HepG2 (cell line): Measurements from ENCODE around the gene COL10A1. TPM values are rescaled to one million over a fixed set of nuclear protein-coding genes. Genes with fewer than 3 reads are reported as not detected.

ENCODE experiments used
- ATAC-seq: fragments of 200-7000 bp; cut with Tn5 transposase; 3 replicates; pipeline ENCODE4 v1.9.1; 2020; ENCODE audit warnings: mild to moderate bottlenecking, moderate library complexity
- BruUV-seq: library from RNA; stranded (reverse); fragments of 400-500 nt; replicated peaks from 2 replicates; lab custom pipeline; 2021; lab: Mats Ljungman, UMichigan
- CTCF ChIA-PET: fragments of 300-600 bp; formaldehyde crosslinking; extraction: SDS; loops from one replicate; lab custom pipeline; 2021; ENCODE audit warnings: low total read pairs, inconsistent platforms, low intra/inter-chr PET ratio; lab: Yijun Ruan, JAX
- POLR2A ChIA-PET: fragments of 350-600 bp; sonication (Branson Sonifier 250); formaldehyde crosslinking; loops from one replicate; lab custom pipeline; 2020; ENCODE audit warnings: antibody characterized with exemption, inconsistent platforms; lab: Yijun Ruan, JAX
- DNase-seq: peaks from one replicate; pipeline ENCODE4 v3.0.0-alpha.2; 2015; ENCODE audit warnings: low spot score
- FAIRE-seq: peaks from 3 replicates; lab custom pipeline; 2011; peaks lifted over from hg19 to GRCh38; lab: Jason Lieb, UNC
- H2AFZ ChIP-seq: one replicate; pipeline ENCODE4 v1.6.1; 2011; ENCODE audit warnings: low read length, inconsistent platforms
- H3K27ac ChIP-seq: fragments of 300-600 bp; 3 replicates; pipeline ENCODE4 v1.8.0; 2011; ENCODE audit warnings: mixed run types, mild to moderate bottlenecking, mixed read lengths, low read length, inconsistent platforms; ENCODE audit not compliant: insufficient read depth; ENCODE audit errors: extremely low read length
- H3K27me3 ChIP-seq, 2 experiments: fragments of 200-600 bp in 1 of 2; 2 replicates in 1 of 2; 3 replicates in 1 of 2; pipeline versions ENCODE4 v1.6.0 to v1.8.0; 2011; ENCODE audit warnings: low read length in 2 of 2, mild to moderate bottlenecking in 2 of 2, moderate library complexity in 2 of 2, inconsistent platforms in 1 of 2; ENCODE audit not compliant: insufficient read depth in 2 of 2, control insufficient read depth in 1 of 2
- H3K36me3 ChIP-seq, 2 experiments: fragments of 200-600 bp in 1 of 2; replicated peaks in 1 of 2; 2 replicates in 1 of 2; 3 replicates in 1 of 2; pipeline versions ENCODE4 v1.5.1 to v1.8.0; 2011; ENCODE audit warnings: low read length in 2 of 2, inconsistent platforms in 1 of 2; ENCODE audit not compliant: insufficient read depth in 2 of 2, control insufficient read depth in 1 of 2
- H3K4me1 ChIP-seq: 2 replicates; pipeline ENCODE4 v1.5.1; 2012; ENCODE audit warnings: low read length, inconsistent platforms; ENCODE audit not compliant: insufficient read depth
- H3K4me2 ChIP-seq: 2 replicates; pipeline ENCODE4 v1.6.0; 2011; ENCODE audit warnings: low read depth, low read length, inconsistent platforms
- H3K4me3 ChIP-seq, 3 experiments: fragments of 200-600 bp in 1 of 3; sonication (generic), shearing (Covaris generic) in 1 of 3; replicated peaks in 1 of 3; 2 replicates each; pipeline ENCODE4 v1.5.1; 2011 to 2016; ENCODE audit warnings: low read length in 3 of 3, inconsistent platforms in 2 of 3, low read depth in 2 of 3, mild to moderate bottlenecking in 2 of 3, control low read depth in 1 of 3, mixed read lengths in 1 of 3; ENCODE audit not compliant: insufficient read depth in 1 of 3
- H3K79me2 ChIP-seq: one replicate; pipeline ENCODE4 v1.6.1; 2011; ENCODE audit warnings: low read length, inconsistent platforms; ENCODE audit not compliant: insufficient read depth
- H3K9ac ChIP-seq: 2 replicates; pipeline ENCODE4 v1.6.0; 2011; ENCODE audit warnings: mild to moderate bottlenecking, low read depth, low read length, inconsistent platforms; ENCODE audit not compliant: insufficient read depth
- H3K9me3 ChIP-seq: 2 replicates; pipeline ENCODE4 v1.5.1; 2012; ENCODE audit warnings: mild to moderate bottlenecking, low read length
- H4K20me1 ChIP-seq: 2 replicates; pipeline ENCODE4 v1.6.0; 2011; ENCODE audit warnings: inconsistent platforms, mild to moderate bottlenecking, low read length, moderate library complexity; ENCODE audit not compliant: insufficient read depth
- ARNTL ChIP-seq: sonication (generic); formaldehyde crosslinking; IDR thresholded peaks from 2 replicates; pipeline ENCODE4 v1.4.0; 2020; ENCODE audit warnings: mild to moderate bottlenecking, missing genetic modification reagents
- ASH2L ChIP-seq: fragments of 300-600, 200-600 bp; sonication (generic); IDR thresholded peaks from 2 replicates; pipeline ENCODE4 v1.7.0; 2017; ENCODE audit warnings: low read depth, mild to moderate bottlenecking, moderate library complexity, mixed read lengths, low read length; ENCODE audit not compliant: insufficient read length
- FOXC1 ChIP-seq: sonication (generic); formaldehyde crosslinking; IDR thresholded peaks from 2 replicates; pipeline ENCODE4 v1.8.0; 2022; ENCODE audit warnings: mild to moderate bottlenecking, missing genetic modification reagents, borderline replicate concordance
- HOXA7 ChIP-seq: sonication (generic); formaldehyde crosslinking; IDR thresholded peaks from 2 replicates; pipeline ENCODE4 v1.8.1; 2022; ENCODE audit warnings: mild to moderate bottlenecking, missing genetic modification reagents, moderate library complexity
- NKX3-1 ChIP-seq: sonication (generic); formaldehyde crosslinking; IDR thresholded peaks from 2 replicates; pipeline ENCODE4 v1.5.0; 2020; ENCODE audit warnings: missing genetic modification reagents
- PRMT3 ChIP-seq: sonication (generic); formaldehyde crosslinking; IDR thresholded peaks from 2 replicates; pipeline ENCODE4 v1.8.1; 2022; ENCODE audit warnings: low read depth, mild to moderate bottlenecking, moderate library complexity, missing genetic modification reagents, borderline replicate concordance
- RXRB ChIP-seq: IDR thresholded peaks from 2 replicates; pipeline ENCODE4 v1.6.1; 2016; ENCODE audit warnings: borderline replicate concordance, missing genetic modification reagents, missing compliant biosample characterization
- SMARCC2 ChIP-seq: fragments of 450-650 bp; IDR thresholded peaks from 2 replicates; pipeline ENCODE4 v1.6.1; 2017; ENCODE audit warnings: antibody characterized with exemption, mild to moderate bottlenecking
- ZFP36L1 ChIP-seq: sonication (generic); formaldehyde crosslinking; IDR thresholded peaks from 2 replicates; pipeline ENCODE4 v1.8.0; 2022; ENCODE audit warnings: mild to moderate bottlenecking, missing genetic modification reagents, moderate library complexity
- ZNF143 ChIP-seq: sonication (generic); formaldehyde crosslinking; IDR thresholded peaks from 2 replicates; pipeline ENCODE4 v1.4.0; 2020; ENCODE audit warnings: missing genetic modification reagents
- ZNF260 ChIP-seq: sonication (generic); formaldehyde crosslinking; IDR thresholded peaks from 2 replicates; pipeline ENCODE4 v1.4.0; 2020; ENCODE audit warnings: missing genetic modification reagents, low read depth, mild to moderate bottlenecking, borderline replicate concordance
- ZNF549 ChIP-seq: sonication (generic); formaldehyde crosslinking; IDR thresholded peaks from 2 replicates; pipeline ENCODE4 v1.5.0; 2020; ENCODE audit warnings: missing genetic modification reagents
- WGBS: methylation state at CpG from one replicate; pipeline ENCODE4 v1.1.6; 2017; ENCODE audit warnings: low lambda C conversion rate; 5-methylcytosine and 5-hydroxymethylcytosine counted together
- in situ Hi-C: cut with HindIII; loops from 2 replicates; pipeline ENCODE4 v1.10.0; 2017; ENCODE audit warnings: low pct_unique_long_range_greater_than_20kb; ENCODE audit not compliant: extremely low pct_ligation_motif_present
- intact Hi-C: fragments of 100-400 bp; cut with micrococcal nuclease; formaldehyde crosslinking; loops from one replicate; pipeline ENCODE4 v1.10.0; 2022; ENCODE audit not compliant: unreplicated experiment
- polyA plus RNA-seq, 8 experiments: library from polyadenylated mRNA; depleted of rRNA in 3 of 8; stranded (reverse) in 7 of 8; unstranded in 1 of 8; fragments of >200 nt; fragmentation: Illumina TruSeq in 4 of 8; extraction: Trizol in 4 of 8; gene quantifications; 2 replicates each; pipeline versions ENCODE4 v1.2.1 to v1.2.3, GENCODE V29; 2011 to 2016; ENCODE audit warnings: low read depth in 4 of 8, missing spikeins in 1 of 8, mixed read lengths in 1 of 8; ENCODE audit not compliant: insufficient read depth in 1 of 8
- total RNA-seq, 5 experiments: library from RNA; depleted of rRNA; stranded (reverse); fragments of >200 nt; fragmentation: Illumina TruSeq; extraction: Trizol; gene quantifications; 2 replicates each; pipeline ENCODE4 v1.2.3, GENCODE V29; 2016; ENCODE audit warnings: low read depth in 1 of 5
- TF ChIP-seq, protein P1 (sequence below): fragments of 450-650 bp; IDR thresholded peaks from 2 replicates; pipeline ENCODE4 v1.6.1; 2016
- TF ChIP-seq, protein P2 (sequence below): sonication (generic); formaldehyde crosslinking; IDR thresholded peaks from one replicate; pipeline ENCODE4 v1.5.1; 2020; ENCODE audit warnings: mild to moderate bottlenecking, missing genetic modification reagents; ENCODE audit errors: not compliant biosample characterization

COL10A1 gene
- total and polyA plus RNA-seq, 2 of the 13 experiments (the other 11 are each of a cell fraction or from before 2014, with no cell fraction given): 0.07 TPM; not detected in 1

DNA sequence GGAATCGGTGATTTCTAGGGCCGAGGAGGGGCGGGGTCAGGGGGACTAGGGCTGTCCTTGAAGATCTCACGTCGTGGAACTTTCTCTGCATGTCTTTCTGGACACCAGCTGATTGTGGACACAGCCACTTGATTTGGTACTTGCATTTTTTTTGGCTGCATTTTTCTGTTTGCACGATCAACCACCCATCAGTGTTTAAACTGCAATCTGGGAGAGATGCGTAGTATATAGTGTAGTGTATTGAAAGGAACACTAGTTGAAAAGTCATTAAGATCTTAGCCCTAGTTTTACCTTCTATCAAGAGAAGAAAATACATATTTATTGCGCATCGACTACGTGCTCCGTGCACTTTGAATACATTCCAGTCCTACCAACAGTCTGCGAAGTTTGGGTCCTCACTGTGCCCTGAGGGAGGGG is 24.6 kb downstream of the COL10A1 start:
- FAIRE-seq (no peak), DNase-seq (no peak), ATAC-seq (peak; percentile 1)
- Histone ChIP-seq H3K79me2 (peaks cover 25% of the 10 kb centered on the region), H3K4me1 (peaks cover 68% of the 10 kb centered on the region), H3K9me3 (peaks cover 5% of the 10 kb centered on the region), H3K27me3 (no peaks in the 10 kb centered on the region; a peak in 1 of 5 replicates), H3K4me3 (peak overlapping the region; percentile 68 to 93 (median 92)), H3K4me2 (peak overlapping the region; percentile 86), H4K20me1 (no peaks in the 10 kb centered on the region), H2AFZ (peak overlapping the region; percentile 1), H3K9ac (peak overlapping the region; percentile 87), H3K36me3 (no peaks in the 10 kb centered on the region), H3K27ac (peak overlapping the region; percentile 90)
- intact Hi-C loops: loop anchor here (5.0 to 10.0 kb wide), 2 partner anchors 173 to 204 kb away; partner anchors contain the start of gene TSPYL1
- WGBS: 5% methylated on average over 12 of the region's 12 CpGs
- CTCF ChIA-PET: interaction anchor here (1.1 to 1.8 kb wide), 2 partner anchors 10 to 91 kb away, joined by 4 to 11 read pairs; no protein-coding TSS in a partner anchor
- POLR2A ChIA-PET: interaction anchor here (0.7 to 4.1 kb wide), 20 partner anchors 8 to 118 kb away, joined by 3 to 51 read pairs (median 6); partner anchors contain the start of gene FRK
- in situ Hi-C loops: no loop called here
- BruUV-seq: no TSS peak
- TF ChIP-seq ZNF549: no peak
- no peak for TF ChIP-seq ZNF143 (CRISPR knock-in tag)
- peak; percentile 2 for TF ChIP-seq ASH2L
- no peak for TF ChIP-seq NKX3-1
- TF ChIP-seq, protein P1, sequence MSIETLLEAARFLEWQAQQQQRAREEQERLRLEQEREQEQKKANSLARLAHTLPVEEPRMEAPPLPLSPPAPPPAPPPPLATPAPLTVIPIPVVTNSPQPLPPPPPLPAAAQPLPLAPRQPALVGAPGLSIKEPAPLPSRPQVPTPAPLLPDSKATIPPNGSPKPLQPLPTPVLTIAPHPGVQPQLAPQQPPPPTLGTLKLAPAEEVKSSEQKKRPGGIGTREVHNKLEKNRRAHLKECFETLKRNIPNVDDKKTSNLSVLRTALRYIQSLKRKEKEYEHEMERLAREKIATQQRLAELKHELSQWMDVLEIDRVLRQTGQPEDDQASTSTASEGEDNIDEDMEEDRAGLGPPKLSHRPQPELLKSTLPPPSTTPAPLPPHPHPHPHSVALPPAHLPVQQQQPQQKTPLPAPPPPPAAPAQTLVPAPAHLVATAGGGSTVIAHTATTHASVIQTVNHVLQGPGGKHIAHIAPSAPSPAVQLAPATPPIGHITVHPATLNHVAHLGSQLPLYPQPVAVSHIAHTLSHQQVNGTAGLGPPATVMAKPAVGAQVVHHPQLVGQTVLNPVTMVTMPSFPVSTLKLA: no peak
- 0 out of 2 replicates have a peak, but pooled peaks have one; percentile 62 for TF ChIP-seq HOXA7 (CRISPR knock-in tag)
- no peak for TF ChIP-seq PRMT3 (CRISPR knock-in tag)
- no peak for TF ChIP-seq RXRB (CRISPR knock-in tag)
- no peak for TF ChIP-seq SMARCC2
- no peak for TF ChIP-seq ZNF260 (CRISPR knock-in tag)
- TF ChIP-seq ARNTL (CRISPR knock-in tag): 0 out of 2 replicates have a peak, but pooled peaks have one; percentile 47
- TF ChIP-seq, protein P2, sequence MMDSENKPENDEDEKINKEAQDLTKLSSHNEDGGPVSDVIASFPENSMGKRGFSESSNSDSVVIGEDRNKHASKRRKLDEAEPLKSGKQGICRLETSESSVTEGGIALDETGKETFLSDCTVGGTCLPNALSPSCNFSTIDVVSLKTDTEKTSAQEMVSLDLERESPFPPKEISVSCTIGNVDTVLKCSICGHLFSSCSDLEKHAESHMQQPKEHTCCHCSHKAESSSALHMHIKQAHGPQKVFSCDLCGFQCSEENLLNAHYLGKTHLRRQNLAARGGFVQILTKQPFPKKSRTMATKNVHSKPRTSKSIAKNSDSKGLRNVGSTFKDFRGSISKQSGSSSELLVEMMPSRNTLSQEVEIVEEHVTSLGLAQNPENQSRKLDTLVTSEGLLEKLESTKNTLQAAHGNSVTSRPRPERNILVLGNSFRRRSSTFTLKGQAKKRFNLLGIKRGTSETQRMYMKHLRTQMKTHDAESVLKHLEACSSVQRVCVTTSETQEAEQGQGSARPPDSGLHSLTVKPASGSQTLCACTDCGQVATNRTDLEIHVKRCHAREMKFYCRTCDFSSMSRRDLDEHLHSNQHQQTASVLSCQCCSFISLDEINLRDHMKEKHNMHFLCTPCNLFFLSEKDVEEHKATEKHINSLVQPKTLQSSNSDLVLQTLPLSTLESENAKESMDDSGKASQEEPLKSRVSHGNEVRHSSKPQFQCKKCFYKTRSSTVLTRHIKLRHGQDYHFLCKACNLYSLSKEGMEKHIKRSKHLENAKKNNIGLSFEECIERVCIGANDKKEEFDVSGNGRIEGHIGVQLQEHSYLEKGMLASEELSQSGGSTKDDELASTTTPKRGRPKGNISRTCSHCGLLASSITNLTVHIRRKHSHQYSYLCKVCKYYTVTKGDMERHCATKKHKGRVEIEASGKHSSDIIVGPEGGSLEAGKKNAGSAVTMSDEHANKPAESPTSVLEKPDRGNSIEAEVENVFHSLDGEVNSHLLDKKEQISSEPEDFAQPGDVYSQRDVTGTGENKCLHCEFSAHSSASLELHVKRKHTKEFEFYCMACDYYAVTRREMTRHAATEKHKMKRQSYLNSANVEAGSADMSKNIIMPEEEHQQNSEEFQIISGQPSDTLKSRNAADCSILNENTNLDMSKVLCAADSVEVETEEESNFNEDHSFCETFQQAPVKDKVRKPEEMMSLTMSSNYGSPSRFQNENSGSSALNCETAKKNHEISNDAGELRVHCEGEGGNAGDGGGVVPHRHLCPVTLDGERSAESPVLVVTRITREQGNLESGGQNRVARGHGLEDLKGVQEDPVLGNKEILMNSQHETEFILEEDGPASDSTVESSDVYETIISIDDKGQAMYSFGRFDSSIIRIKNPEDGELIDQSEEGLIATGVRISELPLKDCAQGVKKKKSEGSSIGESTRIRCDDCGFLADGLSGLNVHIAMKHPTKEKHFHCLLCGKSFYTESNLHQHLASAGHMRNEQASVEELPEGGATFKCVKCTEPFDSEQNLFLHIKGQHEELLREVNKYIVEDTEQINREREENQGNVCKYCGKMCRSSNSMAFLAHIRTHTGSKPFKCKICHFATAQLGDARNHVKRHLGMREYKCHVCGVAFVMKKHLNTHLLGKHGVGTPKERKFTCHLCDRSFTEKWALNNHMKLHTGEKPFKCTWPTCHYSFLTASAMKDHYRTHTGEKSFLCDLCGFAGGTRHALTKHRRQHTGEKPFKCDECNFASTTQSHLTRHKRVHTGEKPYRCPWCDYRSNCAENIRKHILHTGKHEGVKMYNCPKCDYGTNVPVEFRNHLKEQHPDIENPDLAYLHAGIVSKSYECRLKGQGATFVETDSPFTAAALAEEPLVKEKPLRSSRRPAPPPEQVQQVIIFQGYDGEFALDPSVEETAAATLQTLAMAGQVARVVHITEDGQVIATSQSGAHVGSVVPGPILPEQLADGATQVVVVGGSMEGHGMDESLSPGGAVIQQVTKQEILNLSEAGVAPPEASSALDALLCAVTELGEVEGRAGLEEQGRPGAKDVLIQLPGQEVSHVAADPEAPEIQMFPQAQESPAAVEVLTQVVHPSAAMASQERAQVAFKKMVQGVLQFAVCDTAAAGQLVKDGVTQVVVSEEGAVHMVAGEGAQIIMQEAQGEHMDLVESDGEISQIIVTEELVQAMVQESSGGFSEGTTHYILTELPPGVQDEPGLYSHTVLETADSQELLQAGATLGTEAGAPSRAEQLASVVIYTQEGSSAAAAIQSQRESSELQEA (CRISPR knock-in tag): peak; percentile 12
- 0 out of 2 replicates have a peak, but pooled peaks have one; percentile 31 for TF ChIP-seq ZFP36L1 (CRISPR knock-in tag)
- no peak for TF ChIP-seq FOXC1 (CRISPR knock-in tag)
